Hepatocyte (in vitro differentiated cells): ENCODE results near the gene TMEM86B.

Experiments
- CTCF ChIP-seq: fragments of 200-600 bp; sonication (generic); IDR thresholded peaks from 2 replicates; pipeline ENCODE4 v1.5.1; 2016; ENCODE audit warnings: antibody characterized with exemption, mild to moderate bottlenecking; ENCODE audit not compliant: poor library complexity
- EZH2 ChIP-seq: fragments of 200-600 bp; sonication (generic); IDR thresholded peaks from 2 replicates; pipeline ENCODE4 v1.6.1; 2016; ENCODE audit warnings: antibody characterized with exemption, mild to moderate bottlenecking, borderline replicate concordance

- TF ChIP-seq CTCF (no peak), EZH2 (no peak)
Measured at GRCh38 chr19:55276720-55277430, 48.3 kb upstream of the TMEM86B start.
